SK-N-SH (cell line): ENCODE measurements around the gene ITSN1. TPM values are rescaled to one million over a fixed set of nuclear protein-coding genes. Genes with fewer than 3 reads are reported as not detected.
A peak's percentile ranks its signal among the peaks of the same experiment; 100 is the strongest.

Experiments
- CTCF ChIA-PET: fragments of 300-600, 350-600 bp; formaldehyde crosslinking; extraction: SDS; loops from one replicate; lab custom pipeline; 2021; lab: Yijun Ruan, JAX
- POLR2A ChIA-PET: fragments of 350-600 bp; sonication (Branson Sonifier 250); formaldehyde crosslinking; extraction: SDS; loops from one replicate; lab custom pipeline; 2020; ENCODE audit warnings: antibody characterized with exemption, inconsistent platforms; lab: Yijun Ruan, JAX
- DNase-seq: peaks from one replicate; pipeline ENCODE4 v3.0.0; 2012
- H2AFZ ChIP-seq: fragments of 200-600 bp; sonication (generic); 2 replicates; pipeline ENCODE4 v1.8.1; 2016; ENCODE audit warnings: antibody characterized with exemption, mild to moderate bottlenecking, low read depth
- H3F3A ChIP-seq: fragments of 200-600 bp; sonication (generic); replicated peaks from 2 replicates; pipeline ENCODE3; 2016; ENCODE audit warnings: antibody characterized with exemption, mild to moderate bottlenecking; ENCODE audit not compliant: insufficient read depth
- H3K27ac ChIP-seq, 2 experiments: fragments of 200-500 bp in 1 of 2; fragments of 200-600 bp in 1 of 2; sonication (Bioruptor generic) in 1 of 2; sonication (generic), shearing (Covaris generic) in 1 of 2; 2 replicates each; pipeline versions ENCODE4 v1.5.1 to v1.6.1; 2014 to 2016; ENCODE audit warnings: low read depth in 2 of 2, inconsistent platforms in 1 of 2, low read length in 1 of 2, mild to moderate bottlenecking in 1 of 2, mixed read lengths in 1 of 2
- H3K27me3 ChIP-seq: fragments of 200-600 bp; sonication (generic), shearing (Covaris generic); 2 replicates; pipeline ENCODE4 v1.6.1; 2016; ENCODE audit warnings: mixed run types; ENCODE audit not compliant: insufficient read depth
- H3K36me3 ChIP-seq, 2 experiments: fragments of 200-500 bp in 1 of 2; fragments of 200-600 bp in 1 of 2; sonication (Bioruptor generic) in 1 of 2; sonication (generic) in 1 of 2; replicated peaks in 1 of 2; 2 replicates each; pipeline versions ENCODE3 to v1.5.1; 2014 to 2016; ENCODE audit warnings: low read length in 1 of 2, mild to moderate bottlenecking in 1 of 2; ENCODE audit not compliant: insufficient read depth in 2 of 2, control insufficient read depth in 1 of 2
- H3K4me1 ChIP-seq, 2 experiments: fragments of 200-500 bp in 1 of 2; fragments of 200-600 bp in 1 of 2; sonication (Bioruptor generic) in 1 of 2; sonication (generic), shearing (Covaris generic) in 1 of 2; 2 replicates each; pipeline versions ENCODE4 v1.5.1 to v1.6.1; 2014 to 2016; ENCODE audit warnings: low read depth in 1 of 2, low read length in 1 of 2, mixed run types in 1 of 2; ENCODE audit not compliant: insufficient read depth in 2 of 2, control insufficient read depth in 1 of 2
- H3K4me2 ChIP-seq: fragments of 200-600 bp; sonication (generic), shearing (Covaris generic); 2 replicates; pipeline ENCODE4 v1.6.1; 2017; ENCODE audit warnings: mixed run types
- H3K4me3 ChIP-seq, 2 experiments: fragments of 200-500 bp in 1 of 2; fragments of 200-600 bp in 1 of 2; sonication (Bioruptor generic) in 1 of 2; sonication (generic), shearing (Covaris generic) in 1 of 2; 2 replicates each; pipeline versions ENCODE4 v1.5.1 to v1.8.1; 2014 to 2016; ENCODE audit warnings: low read depth in 2 of 2, inconsistent platforms in 1 of 2, low read length in 1 of 2, mild to moderate bottlenecking in 1 of 2, mixed read lengths in 1 of 2, moderate library complexity in 1 of 2
- H3K79me2 ChIP-seq: fragments of 200-600 bp; sonication (generic); 2 replicates; pipeline ENCODE4 v1.8.1; 2017; ENCODE audit warnings: mild to moderate bottlenecking; ENCODE audit not compliant: insufficient read depth
- H3K9ac ChIP-seq: fragments of 200-600 bp; sonication (generic); 2 replicates; pipeline ENCODE4 v1.6.1; 2017; ENCODE audit warnings: mixed run types
- H3K9me2 ChIP-seq: fragments of 200-600 bp; sonication (generic); 2 replicates; pipeline ENCODE4 v1.6.1; 2017; ENCODE audit warnings: mixed run types
- H3K9me3 ChIP-seq: fragments of 200-600 bp; sonication (generic); 2 replicates; pipeline ENCODE4 v1.6.1; 2017; ENCODE audit warnings: mixed run types, mild to moderate bottlenecking, moderate library complexity
- H4K20me1 ChIP-seq: fragments of 200-600 bp; sonication (generic); 2 replicates; pipeline ENCODE4 v1.6.1; 2017; ENCODE audit warnings: mild to moderate bottlenecking, mixed run types; ENCODE audit not compliant: insufficient read depth
- CTCF ChIP-seq: fragments of 200-600 bp; sonication (generic); IDR thresholded peaks from 2 replicates; pipeline ENCODE4 v1.6.1; 2017; ENCODE audit warnings: antibody characterized with exemption, mild to moderate bottlenecking, moderate library complexity
- JUND ChIP-seq: IDR thresholded peaks from 2 replicates; pipeline ENCODE4 v1.4.0; 2012
- MEF2A ChIP-seq: IDR thresholded peaks from 2 replicates; pipeline ENCODE4 v1.4.0; 2012; ENCODE audit warnings: low read depth, borderline replicate concordance
- NRF1 ChIP-seq: IDR thresholded peaks from 2 replicates; pipeline ENCODE4 v1.6.1; 2012; ENCODE audit warnings: low read depth, mild to moderate bottlenecking, low read length
- RAD21 ChIP-seq: IDR thresholded peaks from 2 replicates; pipeline ENCODE4 v1.6.1; 2012; ENCODE audit warnings: mild to moderate bottlenecking, low read length
- SIN3A ChIP-seq: IDR thresholded peaks from 2 replicates; pipeline ENCODE4 v1.6.1; 2012; ENCODE audit warnings: low read depth, mild to moderate bottlenecking, low read length, moderate library complexity, borderline replicate concordance
- SMC3 ChIP-seq: IDR thresholded peaks from 2 replicates; pipeline ENCODE4 v1.6.1; 2012; ENCODE audit warnings: low read depth, low read length, improper control_type of control experiment
- WGBS: methylation state at CpG from one replicate; pipeline ENCODE4 v1.1.6; 2017; ENCODE audit warnings: low lambda C conversion rate; 5-methylcytosine and 5-hydroxymethylcytosine counted together
- polyA plus RNA-seq, 3 experiments: library from polyadenylated mRNA; depleted of rRNA; stranded (reverse); fragments of >200 nt; gene quantifications; 2 replicates each; pipeline ENCODE4 v1.2.3, GENCODE V29; 2012
- TF ChIP-seq, protein P1 (sequence below): IDR thresholded peaks from 2 replicates; pipeline ENCODE4 v1.4.0; 2012; ENCODE audit warnings: low read depth
- TF ChIP-seq, protein P2 (sequence below): fragments of 150-350 bp; IDR thresholded peaks from 2 replicates; pipeline ENCODE4 v1.6.1; 2016; ENCODE audit warnings: mild to moderate bottlenecking, low read depth, low read length

The ITSN1 gene
- polyA plus RNA-seq, 1 of the 3 experiments (the other 2 are of a cell fraction): 27.8 TPM

- Histone ChIP-seq H3K4me3 (no peak overlapping the region), H4K20me1 (no peaks in the 10 kb centered on the region), H3F3A (peaks cover 6% of the 10 kb centered on the region), H2AFZ (no peak overlapping the region), H3K9me3 (no peaks in the 10 kb centered on the region), H3K4me2 (no peak overlapping the region), H3K9ac (no peak overlapping the region), H3K4me1 (peaks cover 8 to 12% of the 10 kb centered on the region in 2 experiments; a peak in 3 of 4 replicates), H3K9me2 (no peaks in the 10 kb centered on the region), H3K27ac (no peak overlapping the region), H3K27me3 (no peaks in the 10 kb centered on the region), H3K79me2 (peaks cover 29% of the 10 kb centered on the region), H3K36me3 (peaks cover 10 to 11% of the 10 kb centered on the region in 2 experiments)
- 81% methylated on average over 4 of the region's 4 CpGs for WGBS
- ChIA-PET CTCF (interaction anchor here (0.9 kb wide), 1 partner anchor 15 kb away, joined by 4 read pairs; no protein-coding TSS in a partner anchor), POLR2A (interaction anchor here (0.7 kb wide), 1 partner anchor 1771 kb away, joined by 3 read pairs; no protein-coding TSS in a partner anchor)
- DNase-seq: no peak
- TF ChIP-seq CTCF (no peak), NRF1 (no peak), MEF2A (no peak), SIN3A (no peak)
- TF ChIP-seq, protein P1, sequence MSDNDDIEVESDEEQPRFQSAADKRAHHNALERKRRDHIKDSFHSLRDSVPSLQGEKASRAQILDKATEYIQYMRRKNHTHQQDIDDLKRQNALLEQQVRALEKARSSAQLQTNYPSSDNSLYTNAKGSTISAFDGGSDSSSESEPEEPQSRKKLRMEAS: no peak
Measured at GRCh38 chr21:33917421-33917820, 275.1 kb downstream of the ITSN1 start.

- Histone ChIP-seq H3K9me2 (no peaks in the 10 kb centered on the region), H3K4me2 (peak overlapping the region; percentile 17; the same call in 1 of the 2 replicates), H3K9ac (no peak overlapping the region), H3K4me1 (peaks cover 5 to 10% of the 10 kb centered on the region in 2 experiments; a peak in 1 of 4 replicates), H2AFZ (no peak overlapping the region), H3K79me2 (no peaks in the 10 kb centered on the region), H3K27me3 (no peaks in the 10 kb centered on the region), H3F3A (no peaks in the 10 kb centered on the region), H3K4me3 (no peak overlapping the region; a peak in 1 of 4 replicates), H4K20me1 (no peaks in the 10 kb centered on the region), H3K9me3 (no peaks in the 10 kb centered on the region), H3K27ac (no peak overlapping the region; a peak in 1 of 4 replicates), H3K36me3 (no peaks in the 10 kb centered on the region)
- 29% methylated on average over 12 of the region's 13 CpGs for WGBS
- peak; percentile 79 for DNase-seq
- TF ChIP-seq RAD21 (peak; percentile 99), JUND (no peak), SMC3 (peak; percentile 99), MEF2A (no peak), CTCF (peak; percentile 92)
- TF ChIP-seq, protein P1: 0 out of 2 replicates have a peak, but pooled peaks have one; percentile 28
- TF ChIP-seq, protein P2, sequence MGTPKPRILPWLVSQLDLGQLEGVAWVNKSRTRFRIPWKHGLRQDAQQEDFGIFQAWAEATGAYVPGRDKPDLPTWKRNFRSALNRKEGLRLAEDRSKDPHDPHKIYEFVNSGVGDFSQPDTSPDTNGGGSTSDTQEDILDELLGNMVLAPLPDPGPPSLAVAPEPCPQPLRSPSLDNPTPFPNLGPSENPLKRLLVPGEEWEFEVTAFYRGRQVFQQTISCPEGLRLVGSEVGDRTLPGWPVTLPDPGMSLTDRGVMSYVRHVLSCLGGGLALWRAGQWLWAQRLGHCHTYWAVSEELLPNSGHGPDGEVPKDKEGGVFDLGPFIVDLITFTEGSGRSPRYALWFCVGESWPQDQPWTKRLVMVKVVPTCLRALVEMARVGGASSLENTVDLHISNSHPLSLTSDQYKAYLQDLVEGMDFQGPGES: no peak
- POLR2A ChIA-PET: no interaction called here
- CTCF ChIA-PET: interaction anchor here (0.6 to 4.4 kb wide), 92 partner anchors 9 to 717 kb away, joined by 3 to 407 read pairs (median 4); partner anchors contain the start of genes ATP5PO, MRPS6 and SLC5A3
Measured at GRCh38 chr21:33924079-33924765, 281.9 kb downstream of the ITSN1 start.
